Activated T-helper 1 cell treated with Interleukin-2 at 50 U/mL for 16 hours (primary cell): ENCODE results near the gene SPATA31D1.
"Not testable (repeated sequence)": the region's sequence is repeated elsewhere in the genome, so short reads cannot be mapped to it uniquely, and the experiment has no call there.

Source experiments
- DNase-seq: peaks from one replicate; pipeline ENCODE4 v3.0.0-alpha.2; 2020; ENCODE audit warnings: low read depth

Gene SPATA31D1

DNA sequence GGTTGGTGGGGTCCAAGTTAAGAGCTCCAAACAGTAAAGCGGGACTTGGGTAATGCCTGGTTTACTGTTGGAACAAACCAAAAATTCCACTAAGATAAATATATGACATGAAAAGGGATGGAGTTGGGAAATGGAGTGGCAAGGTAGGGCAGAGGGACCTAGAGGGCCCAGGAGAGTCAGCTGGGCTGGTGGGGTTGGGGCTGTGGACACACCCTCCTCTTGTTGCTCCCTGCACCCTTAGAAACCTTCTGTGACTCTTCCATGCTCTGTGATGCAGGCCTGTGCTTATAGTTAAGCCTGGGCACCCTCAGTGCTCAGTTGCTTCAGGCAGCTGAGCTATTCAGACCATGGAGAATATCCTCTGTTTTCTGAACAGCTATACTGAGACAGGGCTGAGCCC is at the start of gene SPATA31D1:
Gene SPATA31D1 (plus strand): TSS at position 301 of the 400 bp plus-strand sequence. CDS start 47 bp downstream, at position 348.
- not testable (repeated sequence) for DNase-seq

GRCh38 chr9:81943393-81943792 is 45.2 kb upstream of the SPATA31D1 start, which contains the start of gene SPATA31D3:
Gene SPATA31D3, plus strand, starts transcription at chr9:81943500. Its CDS starts 86 bp downstream, at chr9:81943586.
- DNase-seq, result not testable (repeated sequence)

DNA sequence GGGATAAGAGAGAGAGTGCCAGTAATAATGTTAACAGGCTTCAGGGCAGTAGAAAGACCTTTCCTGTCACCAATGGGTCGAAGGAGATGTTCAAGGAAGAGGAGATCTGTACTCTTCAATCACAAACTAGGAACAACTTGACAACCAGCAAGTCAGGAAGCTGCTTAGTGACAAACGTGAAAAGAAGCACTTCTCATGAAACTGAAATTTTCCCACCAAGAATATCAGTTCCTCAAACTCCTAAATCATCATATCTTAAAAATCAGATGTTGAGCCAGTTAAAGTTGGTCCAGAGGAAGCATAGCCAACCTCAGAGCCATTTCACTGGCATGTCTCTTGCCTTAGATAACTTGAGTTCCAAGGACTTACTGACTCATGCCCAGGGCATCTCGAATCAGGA is 39.9 kb upstream of the SPATA31D1 start:
- DNase-seq, result not testable (repeated sequence)

DNA sequence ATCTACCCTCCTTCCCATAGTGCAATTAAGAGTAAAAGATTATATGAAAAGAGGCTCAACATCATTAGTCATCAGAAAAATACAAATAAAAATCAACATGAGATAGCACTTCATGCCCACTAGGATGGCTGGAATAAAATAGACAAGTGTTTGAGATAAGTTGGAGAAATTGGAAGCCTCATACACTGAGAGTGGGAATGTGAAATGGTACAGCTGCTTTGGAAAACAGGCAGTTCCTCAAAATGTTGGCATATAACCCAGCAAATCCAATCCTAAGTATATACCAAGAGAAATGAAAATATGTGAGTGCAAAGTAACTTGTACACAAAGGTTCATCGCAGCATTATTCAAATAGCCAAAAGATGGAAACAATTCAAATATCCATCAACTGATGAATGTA is 35.5 kb upstream of the SPATA31D1 start:
- DNase-seq, result no peak

DNA sequence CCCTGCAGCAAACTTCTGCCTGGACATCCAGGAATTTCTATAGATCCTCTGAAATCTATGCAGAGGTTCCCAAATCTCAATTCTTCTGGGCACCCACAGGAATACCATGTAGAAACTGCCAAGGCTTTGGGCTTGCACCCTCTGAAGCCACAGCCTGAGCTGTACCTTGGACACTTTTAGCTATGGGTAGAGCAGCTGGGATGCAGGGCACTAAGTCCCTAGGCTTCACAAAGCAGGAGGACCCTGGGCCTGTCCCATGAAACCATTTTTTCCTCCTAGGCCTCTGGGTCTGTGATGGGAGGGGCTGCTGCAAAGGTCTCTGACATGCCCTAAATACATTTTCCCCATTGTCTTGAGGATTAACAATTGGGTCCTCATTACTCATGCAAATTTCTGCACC is 32.9 kb upstream of the SPATA31D1 start:
- DNase-seq, result no peak

GRCh38 chr9:81964218-81965171 is 24.1 kb upstream of the SPATA31D1 start:
- no peak for DNase-seq

DNA sequence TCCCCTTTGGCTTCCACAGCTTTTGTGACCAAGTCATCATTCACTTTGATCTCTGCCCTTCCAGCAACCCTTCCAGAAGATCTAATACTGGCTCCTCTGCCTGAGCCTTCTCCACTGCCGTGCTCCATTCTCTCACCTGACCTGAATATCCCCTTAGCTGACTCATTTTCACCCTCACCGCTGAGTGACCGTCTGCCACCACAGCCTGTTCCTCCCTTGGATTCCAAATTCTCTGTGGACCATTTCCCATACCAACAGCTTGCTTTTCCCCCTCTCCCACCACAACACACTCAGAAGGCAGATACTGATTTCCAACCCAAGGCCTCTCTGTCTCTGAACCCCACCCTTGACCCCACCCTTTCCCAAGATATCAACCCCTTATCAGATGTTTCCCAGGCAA is 20.5 kb upstream of the SPATA31D1 start:
- DNase-seq, result no peak

- no peak for DNase-seq
These were observed 18.6 kb upstream of the SPATA31D1 start for GRCh38 chr9:81969971-81970370.

DNA sequence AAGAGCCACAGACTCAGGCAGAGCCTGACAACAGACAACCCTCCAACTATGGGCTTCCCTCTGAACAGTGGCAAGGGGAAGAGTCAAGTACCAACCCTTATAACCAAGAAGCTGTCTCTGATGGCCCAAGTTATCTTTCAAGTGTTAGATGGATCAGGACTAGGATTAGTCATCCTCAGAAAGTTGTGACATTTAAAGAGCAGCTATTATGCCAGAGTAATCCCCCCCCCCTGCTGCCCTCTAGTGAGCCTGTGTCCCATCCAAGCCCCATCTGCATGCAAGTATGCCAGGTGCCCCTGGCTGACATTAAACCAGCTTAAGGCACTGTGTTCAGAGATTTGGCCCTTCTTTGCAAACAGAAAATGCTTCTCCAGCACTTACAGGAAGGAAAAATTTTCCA is 16.8 kb upstream of the SPATA31D1 start:
- DNase-seq, result no peak

GRCh38 chr9:81974764-81975163 is 13.8 kb upstream of the SPATA31D1 start:
- DNase-seq, result no peak

DNA sequence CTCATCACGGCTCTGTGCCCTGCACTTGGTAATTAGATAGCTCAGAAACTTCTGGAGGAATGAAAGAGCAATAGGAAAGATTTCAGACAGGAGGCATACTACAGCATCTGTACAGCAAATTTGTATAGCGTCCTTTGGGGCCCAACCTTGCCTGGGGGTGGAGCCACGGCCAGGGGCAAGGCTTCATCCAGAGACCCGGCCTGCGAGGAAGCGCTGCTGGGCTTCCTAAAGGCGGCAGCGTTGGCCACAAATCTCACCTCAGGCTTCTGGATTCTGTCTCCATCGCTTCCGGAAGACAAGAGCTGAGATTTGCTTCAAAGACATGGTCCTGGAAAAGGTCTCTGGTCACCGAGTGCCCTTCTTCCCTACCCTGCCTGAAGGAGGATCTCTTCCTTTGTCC is 12.2 kb upstream of the SPATA31D1 start:
- no peak for DNase-seq

GRCh38 chr9:81979196-81979595 is 9.4 kb upstream of the SPATA31D1 start:
- DNase-seq, result no peak

DNA sequence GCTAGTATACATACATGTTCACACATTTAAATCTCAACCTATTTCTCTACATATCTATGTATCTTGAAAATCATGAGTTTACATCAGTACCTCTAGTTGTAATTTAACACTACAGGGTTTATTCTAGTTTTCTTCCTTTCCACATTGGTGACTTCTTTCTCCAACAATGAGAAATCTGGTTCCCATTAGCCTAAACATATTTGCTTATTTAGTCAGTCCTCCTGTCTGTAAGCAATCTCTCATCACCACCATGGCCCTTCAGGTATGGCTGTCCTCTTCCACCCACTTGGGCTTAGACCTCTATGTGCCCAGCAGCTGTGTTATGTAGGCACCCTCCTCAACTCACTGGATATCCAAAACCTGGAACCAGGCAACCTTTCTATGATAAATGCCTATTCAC is 8.0 kb upstream of the SPATA31D1 start:
- DNase-seq, result no peak

DNA sequence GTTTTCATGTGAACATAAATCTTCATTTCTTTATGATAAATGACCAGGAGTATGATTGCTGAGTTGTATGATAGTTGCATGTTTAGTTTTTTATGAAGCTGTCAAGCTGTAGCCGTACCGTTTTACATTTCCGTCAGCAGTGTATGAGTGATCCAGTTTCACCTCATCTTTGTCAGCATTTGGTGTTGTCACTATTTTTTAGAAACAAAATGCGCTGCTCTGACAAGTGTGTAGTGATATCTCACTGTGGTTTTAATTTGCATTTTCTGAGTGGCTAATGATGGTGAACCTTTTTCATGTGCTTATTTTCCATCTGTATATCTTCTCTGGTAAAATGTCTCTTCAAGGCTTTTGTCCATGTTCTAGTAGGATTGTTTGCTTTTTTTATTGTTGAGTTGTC is 6.7 kb upstream of the SPATA31D1 start:
- DNase-seq, result no peak

DNA sequence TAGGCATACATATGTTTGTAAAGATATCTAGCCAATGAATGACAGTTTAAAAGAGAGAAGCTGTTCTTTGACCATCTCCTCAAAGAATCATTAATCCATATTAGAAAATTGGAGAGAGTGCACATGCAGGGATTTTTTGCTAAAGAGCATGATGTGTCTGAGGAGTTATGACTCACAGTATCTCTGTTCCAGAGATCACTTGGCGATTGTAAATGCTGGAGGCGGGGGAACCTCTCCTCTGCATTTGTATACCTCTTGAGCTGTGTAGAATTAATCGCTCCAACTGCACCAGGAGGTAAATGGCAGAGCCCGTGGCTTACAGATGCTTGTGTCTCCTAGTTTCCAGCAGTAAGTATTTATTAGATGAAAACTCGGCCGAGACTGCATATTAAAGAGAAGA is 3.6 kb upstream of the SPATA31D1 start:
- no peak for DNase-seq

GRCh38 chr9:81986051-81986450 is 2.5 kb upstream of the SPATA31D1 start:
- no peak for DNase-seq

DNA sequence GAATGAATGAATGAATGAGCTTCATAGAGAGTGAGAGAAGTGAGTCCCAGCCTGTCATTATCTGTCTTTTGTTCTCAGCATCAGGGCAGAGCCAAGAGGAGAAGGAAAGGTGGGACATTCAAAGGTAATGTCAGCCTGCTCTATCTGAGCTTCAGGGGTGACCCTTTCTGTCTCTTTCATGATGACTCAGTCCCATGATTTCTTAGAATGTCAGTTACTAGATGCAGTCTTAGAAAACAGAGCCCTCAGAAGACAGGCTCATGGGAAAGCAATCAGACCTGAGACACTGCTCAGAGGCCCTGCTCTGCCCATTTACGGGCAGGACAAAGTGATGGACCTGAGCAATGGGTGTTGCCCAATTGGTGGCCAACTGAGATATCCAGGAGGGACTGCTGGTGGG is 1.1 kb downstream of the SPATA31D1 start:
- DNase-seq, result no peak

DNA sequence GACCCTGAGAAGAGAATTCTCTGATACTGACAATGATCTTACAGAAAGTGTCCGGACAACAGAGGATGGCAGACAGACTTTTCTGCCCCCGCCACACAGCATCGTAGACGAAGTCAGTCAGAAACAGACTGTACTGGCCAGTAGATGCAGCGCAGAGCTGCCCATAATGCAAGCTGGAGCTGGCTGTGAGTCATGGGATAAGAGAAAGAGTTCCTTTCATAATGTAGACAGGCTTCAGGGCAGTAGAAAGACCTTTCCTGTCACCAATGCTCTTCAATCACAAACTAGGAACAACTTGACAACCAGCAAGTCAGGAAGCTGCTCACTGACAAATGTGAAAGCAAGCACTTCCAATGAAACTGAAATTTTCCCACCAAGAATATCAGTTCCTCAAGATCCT is 5.1 kb downstream of the SPATA31D1 start:
- DNase-seq, result no peak

DNA sequence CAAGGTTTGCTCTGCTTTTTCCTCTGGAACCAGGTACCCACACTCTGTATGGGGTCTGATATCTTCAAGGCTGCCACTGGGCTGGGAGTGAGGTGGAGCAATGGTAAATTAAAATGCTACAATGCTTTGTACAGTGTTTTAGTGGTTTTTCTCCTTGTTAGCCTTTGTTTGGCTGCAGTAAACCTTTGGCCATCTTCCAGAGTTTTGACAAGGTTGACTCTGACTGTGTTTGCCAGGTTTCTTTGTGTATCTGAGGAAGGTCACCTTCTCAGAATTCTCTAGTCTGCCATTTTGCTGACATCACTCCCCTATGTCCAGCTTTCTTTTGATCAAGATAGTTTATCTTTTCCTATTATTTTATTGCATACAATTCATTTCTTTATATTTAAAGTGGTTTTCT is 11.2 kb downstream of the SPATA31D1 start:
- DNase-seq, result no peak

DNA sequence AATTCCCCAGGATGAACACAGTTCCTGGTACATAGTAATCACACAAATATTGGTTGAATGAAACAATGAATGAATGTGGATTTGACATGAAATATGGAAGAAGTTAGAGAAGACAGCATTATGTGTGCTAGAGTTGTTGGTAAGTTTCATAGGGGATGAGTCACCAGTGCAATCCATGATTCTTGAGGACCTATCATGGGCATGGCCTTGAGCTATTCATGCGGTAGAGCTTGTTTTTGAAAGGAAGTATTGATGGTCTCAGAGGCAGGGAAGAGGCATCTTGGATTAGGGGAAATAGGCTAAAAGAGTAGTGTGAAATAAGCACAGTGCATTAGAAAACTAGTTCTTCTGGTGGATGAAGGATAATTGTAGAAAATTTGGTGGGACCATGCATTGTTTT is 22.1 kb downstream of the SPATA31D1 start:
- DNase-seq, result no peak

- no peak for DNase-seq
These were observed 22.6 kb downstream of the SPATA31D1 start for GRCh38 chr9:82011133-82011532.

DNA sequence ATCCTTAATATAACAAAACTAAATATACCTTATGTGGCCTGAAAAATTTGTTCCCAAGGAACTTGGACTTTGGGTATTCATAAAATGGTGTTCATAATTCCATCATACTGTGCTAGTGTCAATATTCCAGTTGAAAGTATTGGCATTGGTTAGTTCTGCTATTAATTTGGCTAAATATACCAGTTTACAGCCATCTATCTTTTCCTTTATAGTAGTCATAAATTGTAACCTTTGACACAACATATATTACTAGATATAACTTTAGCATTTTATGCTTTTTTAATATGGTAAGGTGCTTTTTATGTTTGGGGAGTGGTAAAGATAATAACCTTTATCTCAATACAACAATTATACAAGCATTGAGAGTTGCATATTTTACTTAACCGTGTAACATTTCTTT is 23.7 kb downstream of the SPATA31D1 start:
- no peak for DNase-seq

- DNase-seq, result no peak
These were observed 31.8 kb downstream of the SPATA31D1 start for GRCh38 chr9:82020331-82020730.

- no peak for DNase-seq
These were observed 32.6 kb downstream of the SPATA31D1 start for GRCh38 chr9:82021198-82021597.
